GM19351 (cell line): ENCODE measurements around the gene ZNF804B.

ENCODE experiments used
- ATAC-seq: cut with Tn5 transposase; IDR thresholded peaks from one replicate; pipeline ENCODE4 v1.9.1; 2021; ENCODE audit warnings: mild to moderate bottlenecking, moderate library complexity; ENCODE audit not compliant: unreplicated experiment

ZNF804B gene

GRCh38 chr7:88965371-88965770 is 205.9 kb downstream of the ZNF804B start:
- ATAC-seq = no peak

- peak; percentile 55 for ATAC-seq
These were observed 207.9 kb downstream of the ZNF804B start for GRCh38 chr7:88967432-88967831.

GRCh38 chr7:88969167-88969566 is 209.7 kb downstream of the ZNF804B start:
- no peak for ATAC-seq

GRCh38 chr7:88985295-88985694 is 225.8 kb downstream of the ZNF804B start:
- ATAC-seq = no peak

- ATAC-seq = no peak
These were observed 241.8 kb downstream of the ZNF804B start for GRCh38 chr7:89001306-89001705.

GRCh38 chr7:89002981-89003956 is 243.8 kb downstream of the ZNF804B start:
- peak; percentile 79 for ATAC-seq

GRCh38 chr7:89012016-89012415 is 252.5 kb downstream of the ZNF804B start:
- no peak for ATAC-seq

GRCh38 chr7:89017695-89018094 is 258.2 kb downstream of the ZNF804B start:
- ATAC-seq = no peak

GRCh38 chr7:89021741-89022140 is 262.2 kb downstream of the ZNF804B start:
- no peak for ATAC-seq

GRCh38 chr7:89023206-89023605 is 263.7 kb downstream of the ZNF804B start:
- ATAC-seq = no peak

GRCh38 chr7:89023877-89024276 is 264.4 kb downstream of the ZNF804B start:
- ATAC-seq = no peak

- no peak for ATAC-seq
These were observed 268.3 kb downstream of the ZNF804B start for GRCh38 chr7:89027781-89028180.

- ATAC-seq = no peak
These were observed 268.8 kb downstream of the ZNF804B start for GRCh38 chr7:89028319-89028718.

GRCh38 chr7:89029864-89030263 is 270.4 kb downstream of the ZNF804B start:
- no peak for ATAC-seq

GRCh38 chr7:89041240-89041639 is 281.7 kb downstream of the ZNF804B start:
- ATAC-seq = no peak

GRCh38 chr7:89042940-89043339 is 283.4 kb downstream of the ZNF804B start:
- no peak for ATAC-seq

- no peak for ATAC-seq
These were observed 289.5 kb downstream of the ZNF804B start for GRCh38 chr7:89049043-89049442.

- no peak for ATAC-seq
These were observed 293.6 kb downstream of the ZNF804B start for GRCh38 chr7:89053130-89053529.

- no peak for ATAC-seq
These were observed 294.9 kb downstream of the ZNF804B start for GRCh38 chr7:89054361-89054760.

GRCh38 chr7:89060234-89060633 is 300.7 kb downstream of the ZNF804B start:
- ATAC-seq = no peak

- ATAC-seq = no peak
These were observed 305.3 kb downstream of the ZNF804B start for GRCh38 chr7:89064831-89065230.

GRCh38 chr7:89067048-89067447 is 307.5 kb downstream of the ZNF804B start:
- no peak for ATAC-seq

GRCh38 chr7:89072081-89072480 is 312.6 kb downstream of the ZNF804B start:
- no peak for ATAC-seq
